22Rv1 (cell line): Measurements from ENCODE around the gene CMIP.
"Not testable (repeated sequence)": the region's sequence is repeated elsewhere in the genome, so short reads cannot be mapped to it uniquely, and the experiment has no call there.

Experiments
- H3K27ac ChIP-seq: fragments of 450-650 bp; 2 replicates; pipeline ENCODE4 v1.5.1; 2017
- CTCF ChIP-seq: fragments of 450-650 bp; IDR thresholded peaks from 2 replicates; pipeline ENCODE4 v1.5.1; 2017; ENCODE audit warnings: mild to moderate bottlenecking
- ZFX ChIP-seq: fragments of 450-650 bp; IDR thresholded peaks from 2 replicates; pipeline ENCODE4 v1.6.1; 2017; ENCODE audit warnings: antibody characterized with exemption, borderline replicate concordance

Gene CMIP

GRCh38 chr16:81732699-81733098 lies 288.1 kb downstream of the CMIP start:
- no peak overlapping the region for H3K27ac ChIP-seq
- no peak for TF ChIP-seq CTCF
- no peak for TF ChIP-seq ZFX

GRCh38 chr16:81733295-81733694 lies 288.7 kb downstream of the CMIP start:
- no peak for TF ChIP-seq ZFX
- H3K27ac ChIP-seq, result no peak overlapping the region

GRCh38 chr16:81734632-81735434 lies 290.2 kb downstream of the CMIP start:
- no peak overlapping the region for H3K27ac ChIP-seq
- TF ChIP-seq ZFX (no peak), CTCF (no peak)

GRCh38 chr16:81737885-81738536 lies 293.4 kb downstream of the CMIP start:
- TF ChIP-seq ZFX (no peak), CTCF (peak; percentile 86)
- H3K27ac ChIP-seq, result no peak overlapping the region

- H3K27ac ChIP-seq, result no peak overlapping the region
- TF ChIP-seq CTCF (no peak), ZFX (no peak)
Observed at GRCh38 chr16:81738783-81739496, 294.3 kb downstream of the CMIP start.

GRCh38 chr16:81739503-81739902 lies 294.9 kb downstream of the CMIP start:
- no peak overlapping the region for H3K27ac ChIP-seq
- TF ChIP-seq ZFX, result no peak
- no peak for TF ChIP-seq CTCF

- TF ChIP-seq CTCF (no peak), ZFX (no peak)
- H3K27ac ChIP-seq, result no peak overlapping the region
Observed at GRCh38 chr16:81740169-81740568, 295.6 kb downstream of the CMIP start.

GRCh38 chr16:81741430-81741770 lies 296.8 kb downstream of the CMIP start:
- H3K27ac ChIP-seq, result not testable (repeated sequence)
